Inferior parietal cortex (tissue), 1 donor: ENCODE results near the gene GPR35.

ENCODE experiments used
- DNase-seq: peaks from one replicate; pipeline ENCODE4 v3.0.0-alpha.2; 2016; ENCODE audit errors: extremely low spot score

GPR35 gene, protein sequence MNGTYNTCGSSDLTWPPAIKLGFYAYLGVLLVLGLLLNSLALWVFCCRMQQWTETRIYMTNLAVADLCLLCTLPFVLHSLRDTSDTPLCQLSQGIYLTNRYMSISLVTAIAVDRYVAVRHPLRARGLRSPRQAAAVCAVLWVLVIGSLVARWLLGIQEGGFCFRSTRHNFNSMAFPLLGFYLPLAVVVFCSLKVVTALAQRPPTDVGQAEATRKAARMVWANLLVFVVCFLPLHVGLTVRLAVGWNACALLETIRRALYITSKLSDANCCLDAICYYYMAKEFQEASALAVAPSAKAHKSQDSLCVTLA

DNA sequence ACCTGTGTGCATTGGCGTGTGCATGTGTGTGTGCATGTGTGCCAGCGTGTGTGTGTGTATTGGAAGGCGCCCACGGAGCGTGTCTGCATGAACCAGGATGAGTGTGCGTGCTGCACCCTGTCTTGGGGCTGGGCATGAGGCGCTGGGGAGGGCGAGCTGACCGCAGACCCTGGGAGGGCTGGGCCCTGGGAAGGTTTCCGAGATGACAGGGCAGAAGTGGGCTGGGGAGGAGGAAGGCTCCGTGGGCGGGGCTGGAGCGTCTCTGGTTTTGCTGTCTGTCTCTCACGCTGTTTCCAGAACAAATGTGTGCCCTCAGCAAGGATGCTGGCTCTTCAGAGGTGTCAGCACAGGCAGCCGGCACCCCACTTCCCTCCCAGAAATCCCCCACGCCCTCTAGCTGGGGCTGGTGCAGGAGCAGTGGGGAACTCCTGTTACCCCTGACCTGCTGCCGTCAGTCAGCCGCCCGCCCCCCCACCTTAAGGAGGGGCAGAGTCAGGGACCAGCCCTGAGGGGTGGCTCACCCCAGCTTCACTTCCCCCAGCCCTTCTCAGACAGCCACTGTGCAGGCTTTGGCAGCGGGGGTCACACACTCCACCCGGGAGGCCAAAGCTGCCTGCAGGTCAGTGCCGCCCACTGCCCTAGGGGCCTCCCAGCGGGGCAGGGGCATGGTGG, at the start of gene GPR35:
Gene GPR35, plus strand, starts transcription at position 531 of the 672 bp plus-strand sequence. CDS start 4,473 bp downstream, outside the sequence.
- no peak for DNase-seq

DNA sequence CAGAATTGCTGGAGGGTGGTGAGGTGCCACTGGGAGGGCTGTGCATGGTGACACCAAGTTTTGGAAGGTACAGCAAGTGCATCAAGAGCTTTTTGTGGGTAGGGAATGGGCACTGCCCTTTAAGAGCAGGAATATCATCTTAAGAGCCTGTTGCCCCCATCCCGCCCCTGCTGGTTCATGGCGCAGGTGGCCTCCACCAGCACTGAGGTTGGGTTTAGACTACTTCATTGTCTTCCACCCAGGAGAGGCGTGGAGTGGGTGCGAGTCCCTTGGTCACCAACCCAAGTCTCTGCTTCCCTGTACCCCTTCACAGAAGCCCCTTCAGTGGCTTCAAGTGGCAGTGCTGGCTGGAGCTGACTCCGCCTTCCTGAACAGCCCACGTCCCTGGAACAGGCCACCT, 49.2 kb upstream of the GPR35 start:
- no peak for DNase-seq

DNA sequence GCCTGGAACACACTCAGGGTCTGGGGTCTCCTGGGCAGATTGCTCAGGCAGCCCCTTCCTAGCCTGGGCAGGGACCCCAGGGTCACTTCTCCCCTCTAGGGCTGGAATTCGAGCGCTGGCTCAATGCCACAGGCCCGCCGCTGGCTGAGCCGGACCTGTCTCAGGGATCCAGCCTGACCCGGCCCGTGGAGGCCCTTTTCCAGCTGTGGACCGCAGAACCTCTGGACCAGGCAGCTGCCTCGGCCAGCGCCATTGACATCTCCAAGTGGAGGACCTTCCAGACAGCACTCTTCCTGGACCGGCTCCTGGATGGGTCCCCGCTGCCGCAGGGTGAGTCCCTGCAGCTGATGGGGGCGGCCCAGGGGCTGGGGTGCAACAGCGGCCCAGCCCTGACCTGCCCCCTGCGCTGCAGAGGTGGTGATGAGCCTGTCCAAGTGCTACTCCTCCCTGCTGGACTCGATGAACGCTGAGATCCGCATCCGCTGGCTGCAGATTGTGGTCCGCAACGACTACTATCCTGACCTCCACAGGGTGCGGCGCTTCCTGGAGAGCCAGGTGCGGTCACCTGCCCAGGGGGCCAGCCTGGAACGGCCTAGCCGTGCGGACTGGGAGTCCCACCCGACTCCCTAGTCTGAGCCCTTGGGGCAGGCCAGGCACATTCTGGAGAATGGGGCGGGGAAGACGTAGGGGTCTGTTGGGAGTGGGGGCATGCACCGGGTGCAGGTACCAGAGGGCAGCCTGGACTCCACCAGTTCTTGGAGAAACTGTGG, 48.7 kb upstream of the GPR35 start:
- no peak for DNase-seq

DNA sequence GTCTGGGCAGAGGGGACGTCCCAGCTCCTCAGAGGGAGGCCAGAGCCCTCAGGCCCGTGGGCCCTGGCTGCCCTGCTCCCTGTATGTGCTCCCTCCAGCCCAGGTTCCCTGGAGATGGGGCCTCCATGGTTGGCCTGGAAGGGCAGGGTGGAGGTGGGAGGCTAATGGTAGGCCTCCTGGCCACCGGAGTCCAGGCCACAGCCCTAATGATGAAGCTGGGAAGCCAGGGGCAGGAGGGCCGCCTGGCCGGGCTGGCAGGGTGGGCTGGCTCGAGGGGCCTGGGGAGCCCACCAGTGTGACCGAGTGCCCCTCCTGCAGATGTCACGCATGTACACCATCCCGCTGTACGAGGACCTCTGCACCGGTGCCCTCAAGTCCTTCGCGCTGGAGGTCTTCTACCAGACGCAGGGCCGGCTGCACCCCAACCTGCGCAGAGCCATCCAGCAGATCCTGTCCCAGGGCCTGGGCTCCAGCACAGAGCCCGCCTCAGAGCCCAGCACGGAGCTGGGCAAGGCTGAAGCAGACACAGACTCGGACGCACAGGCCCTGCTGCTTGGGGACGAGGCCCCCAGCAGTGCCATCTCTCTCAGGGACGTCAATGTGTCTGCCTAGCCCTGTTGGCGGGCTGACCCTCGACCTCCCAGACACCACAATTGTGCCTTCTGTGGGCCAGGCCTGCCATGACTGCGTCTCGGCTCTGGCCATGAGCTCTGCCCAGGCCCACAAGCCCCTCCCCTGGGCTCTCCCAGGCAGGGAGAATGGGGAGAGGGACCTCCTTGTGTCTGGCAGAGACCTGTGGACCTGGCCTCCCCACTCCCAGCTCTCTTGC, 47.8 kb upstream of the GPR35 start:
- DNase-seq = no peak

DNA sequence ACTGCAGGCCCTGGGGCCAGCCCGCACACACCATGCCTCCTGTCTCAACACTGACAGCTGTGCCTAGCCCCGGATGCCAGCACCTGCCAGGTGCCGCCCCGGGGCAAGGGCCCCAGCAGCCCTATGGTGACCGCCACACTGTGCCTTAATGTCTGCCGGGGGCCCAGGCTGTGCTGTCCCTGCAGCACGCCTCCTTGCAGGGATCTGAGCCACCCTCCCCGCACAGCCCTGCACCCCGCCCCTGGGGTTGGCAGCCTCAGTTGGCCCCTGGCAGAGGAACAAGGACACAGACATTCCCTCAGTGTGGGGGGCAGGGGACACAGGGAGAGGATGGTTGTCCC, 47.2 kb upstream of the GPR35 start:
- DNase-seq = no peak

DNA sequence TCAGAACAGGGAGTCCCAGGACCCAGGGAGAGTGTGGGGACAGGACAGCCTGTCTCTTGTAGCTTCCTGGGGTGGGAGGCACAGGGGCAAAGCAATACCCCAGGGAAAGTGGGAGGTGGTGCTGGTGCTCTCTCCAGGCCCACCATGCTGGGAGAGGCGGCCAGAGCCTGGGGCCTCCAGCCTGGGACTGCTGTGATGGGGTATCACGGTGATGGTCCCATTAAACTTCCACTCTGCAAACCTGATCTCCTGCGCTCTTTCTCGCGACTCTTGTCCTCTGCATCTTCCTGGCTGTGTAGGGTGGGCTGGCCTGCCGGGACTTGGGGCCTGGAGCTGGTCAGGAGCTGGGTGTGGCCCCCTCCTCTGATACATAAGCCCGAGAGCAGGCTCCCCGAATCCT, 46.8 kb upstream of the GPR35 start:
- no peak for DNase-seq

DNA sequence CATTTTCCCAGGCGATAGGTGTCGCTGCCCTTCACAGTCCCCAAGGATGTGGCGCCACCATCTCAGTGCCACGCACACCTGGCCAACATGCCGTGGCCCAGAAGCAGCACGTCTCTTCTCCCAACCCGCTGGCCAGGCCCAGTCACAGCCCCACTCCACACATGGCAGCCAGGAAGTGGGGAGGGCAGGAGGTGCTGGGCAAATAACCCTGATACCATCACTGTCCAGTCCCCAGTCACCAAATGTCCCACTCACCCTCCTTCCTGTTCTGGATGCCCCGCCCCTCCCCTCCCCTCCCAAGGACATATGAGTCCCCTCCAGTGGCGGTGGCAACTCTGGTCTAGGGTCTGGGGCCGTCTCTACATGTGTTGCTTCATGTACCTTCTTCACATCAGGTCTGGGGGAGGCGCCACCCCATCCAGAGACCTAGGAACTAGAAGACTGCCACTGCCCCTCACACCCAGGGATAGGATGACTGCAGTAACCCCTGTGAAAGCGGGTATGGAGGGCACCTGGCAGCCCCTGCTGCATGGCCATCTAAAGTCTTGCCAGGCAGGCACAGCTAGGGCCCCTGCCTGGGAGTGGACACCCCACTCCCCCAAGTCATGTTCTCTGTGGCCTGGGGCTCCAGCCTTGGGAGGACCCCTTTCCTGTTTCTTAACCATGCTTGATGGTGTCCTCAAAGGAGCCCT, 46.1 kb upstream of the GPR35 start:
- no peak for DNase-seq

DNA sequence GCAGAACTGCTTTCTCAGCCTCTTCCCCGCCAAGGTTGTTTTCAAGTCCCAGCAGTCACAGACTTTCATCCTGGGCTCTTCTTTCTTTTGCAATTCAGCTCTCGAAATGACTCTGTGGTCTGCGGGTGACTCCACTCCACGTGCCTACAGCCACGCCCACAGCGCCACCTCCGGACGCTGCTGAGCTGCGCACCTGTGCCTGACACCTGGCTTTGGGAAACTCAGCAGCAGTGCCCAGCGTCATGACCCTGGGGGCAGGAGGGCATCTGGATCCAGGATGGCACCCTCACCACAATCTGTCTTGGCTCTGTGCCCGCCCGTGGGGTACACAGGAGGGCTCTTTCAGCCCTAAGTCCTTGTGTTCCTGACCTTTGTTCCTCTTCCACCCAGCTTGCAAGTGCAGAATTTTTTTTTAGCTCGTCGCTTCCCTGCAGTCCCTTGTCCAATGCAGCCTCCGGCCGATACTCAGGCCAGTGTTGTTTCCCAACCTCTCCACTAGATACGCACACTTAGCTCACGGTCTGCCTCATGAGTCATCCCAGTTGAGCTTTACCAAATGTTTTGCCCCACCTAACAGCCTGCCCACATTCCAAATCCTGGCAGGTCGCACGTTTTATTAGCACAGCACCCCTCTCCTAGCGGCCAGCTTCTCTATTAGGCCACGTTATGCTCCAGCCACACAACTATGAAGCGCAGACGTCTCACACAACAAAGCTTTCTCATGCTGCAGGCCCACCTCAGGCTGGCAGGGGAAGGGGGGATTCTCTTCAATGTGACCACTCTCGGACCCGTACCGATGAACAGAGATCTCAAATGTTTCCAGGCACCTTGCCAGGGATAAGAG, 45.3 kb upstream of the GPR35 start:
- DNase-seq = no peak

DNA sequence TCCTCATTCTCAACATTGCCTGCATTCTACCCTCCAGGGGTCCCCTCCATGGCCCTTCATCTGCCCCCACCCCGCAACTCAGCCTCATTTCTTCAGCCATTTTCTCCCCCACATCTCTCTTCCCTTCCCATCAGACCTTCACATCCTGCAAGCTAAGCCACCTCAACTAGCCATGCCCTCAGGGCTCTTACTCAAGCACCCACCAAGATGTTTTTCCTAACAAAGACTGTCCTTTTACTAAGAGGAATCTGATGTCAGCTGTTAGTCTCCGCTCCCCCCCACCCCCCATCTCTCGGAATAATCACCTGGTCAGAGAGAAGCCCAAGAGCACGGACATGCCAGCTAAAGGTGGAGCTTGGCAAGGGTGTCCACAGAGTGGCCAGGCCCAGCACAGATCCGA, 43.5 kb upstream of the GPR35 start:
- DNase-seq = no peak

DNA sequence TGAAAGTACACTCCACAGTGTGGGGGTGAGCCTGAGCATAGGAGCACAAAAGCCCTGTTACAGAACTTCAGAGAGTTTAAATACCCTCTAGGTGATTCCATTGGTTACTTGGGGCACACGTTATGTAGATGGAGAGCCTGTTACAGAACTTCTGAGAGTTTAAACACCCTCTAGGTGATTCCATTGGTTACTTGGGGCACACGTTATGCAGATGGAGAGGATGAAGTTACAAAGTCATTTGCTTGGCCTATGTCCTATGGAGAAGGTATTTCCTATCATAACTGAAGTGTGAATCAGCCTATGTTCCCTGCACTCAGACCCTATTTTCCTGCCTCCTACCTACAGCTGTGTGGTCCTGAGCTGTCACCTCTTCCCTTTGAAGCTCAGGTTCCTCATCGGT, 42.5 kb upstream of the GPR35 start:
- no peak for DNase-seq

DNA sequence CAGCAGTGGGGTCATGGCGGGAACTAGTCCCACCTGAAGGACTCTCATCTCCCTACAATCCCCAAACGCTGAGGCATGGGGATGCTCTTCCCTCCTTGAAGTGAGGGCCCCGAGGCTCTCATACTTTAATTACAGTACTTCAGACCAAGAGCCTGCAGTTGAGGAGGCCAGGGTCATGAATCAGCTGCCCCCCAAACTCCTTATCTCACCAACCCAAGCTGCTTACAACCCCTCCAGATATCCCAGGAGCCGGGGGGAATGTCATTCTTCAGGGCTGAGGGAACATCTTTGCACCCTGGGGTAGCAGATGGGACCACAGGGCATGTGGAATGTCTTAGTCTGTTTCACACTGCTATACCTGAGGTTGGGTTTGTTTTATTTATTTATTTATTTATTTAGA, 41.5 kb upstream of the GPR35 start:
- no peak for DNase-seq

DNA sequence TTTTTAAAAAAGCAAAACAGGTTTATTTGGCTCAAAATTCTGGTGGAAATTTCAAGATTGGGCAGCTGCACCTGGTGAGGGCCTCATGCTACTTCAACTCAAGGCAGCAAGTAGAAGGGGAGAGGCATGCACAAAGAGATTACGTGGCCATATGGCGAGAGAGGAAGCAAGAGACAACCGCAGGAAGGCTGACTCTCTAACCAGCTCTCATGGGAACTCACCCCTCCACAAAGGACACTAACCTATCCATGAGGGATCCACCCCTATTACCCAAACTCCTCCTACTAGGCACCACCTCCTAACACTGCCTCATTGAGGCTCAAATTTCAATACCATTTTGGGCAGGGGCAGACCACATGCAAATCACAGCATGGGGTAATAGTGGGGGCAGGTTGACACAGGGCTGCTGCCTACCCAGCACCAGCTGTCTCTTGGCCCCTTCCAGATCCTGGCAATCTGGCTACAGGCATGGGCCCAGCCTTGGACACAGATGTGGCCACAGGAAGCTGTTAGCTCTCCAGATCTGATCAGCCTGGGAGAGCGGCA, 40.7 kb upstream of the GPR35 start:
- DNase-seq = no peak

DNA sequence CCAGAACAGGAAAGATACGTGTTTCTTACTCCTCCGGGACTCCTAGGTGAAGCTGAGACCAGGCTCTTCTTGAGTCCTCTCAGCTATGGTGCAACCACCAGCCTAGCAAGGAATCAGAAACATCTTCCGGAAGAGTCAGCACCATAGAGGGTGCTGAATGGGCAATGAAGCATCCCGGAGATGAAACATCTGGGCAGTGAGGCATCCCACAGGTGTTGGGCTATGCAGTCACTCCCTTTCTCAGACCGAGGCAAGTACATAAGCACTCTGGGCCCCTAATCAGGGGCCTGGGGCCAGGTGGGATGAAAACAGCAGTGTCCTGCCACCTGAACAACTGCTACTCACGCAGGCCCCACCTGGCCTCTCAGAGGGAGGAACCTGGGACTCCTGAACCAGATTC, 40.2 kb upstream of the GPR35 start:
- DNase-seq = no peak

DNA sequence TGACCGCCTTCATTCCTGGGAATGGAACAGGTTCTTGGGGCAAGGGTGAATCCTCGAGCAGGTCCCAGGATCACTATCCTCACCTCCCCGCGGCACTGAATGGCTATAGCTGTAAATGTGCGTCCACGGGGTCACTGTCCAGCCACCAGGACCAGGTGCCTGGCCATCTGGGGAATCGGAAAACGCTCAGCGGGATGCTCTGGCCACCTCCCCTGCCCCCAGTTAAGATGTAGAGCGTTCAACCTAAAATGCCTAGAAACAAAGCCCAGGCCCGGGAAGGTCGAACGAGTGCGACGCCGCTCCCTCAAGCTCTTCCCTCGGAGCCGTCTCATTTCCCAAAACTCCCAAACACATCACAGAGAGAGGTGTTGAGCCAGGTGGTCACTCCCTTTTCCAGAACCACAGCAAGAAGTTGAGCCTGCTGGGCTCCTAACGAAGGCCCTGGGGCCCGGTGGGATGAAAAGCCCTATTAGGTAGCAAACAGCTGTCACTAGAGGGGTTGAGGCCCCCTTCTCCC, 39.5 kb upstream of the GPR35 start:
- no peak for DNase-seq

DNA sequence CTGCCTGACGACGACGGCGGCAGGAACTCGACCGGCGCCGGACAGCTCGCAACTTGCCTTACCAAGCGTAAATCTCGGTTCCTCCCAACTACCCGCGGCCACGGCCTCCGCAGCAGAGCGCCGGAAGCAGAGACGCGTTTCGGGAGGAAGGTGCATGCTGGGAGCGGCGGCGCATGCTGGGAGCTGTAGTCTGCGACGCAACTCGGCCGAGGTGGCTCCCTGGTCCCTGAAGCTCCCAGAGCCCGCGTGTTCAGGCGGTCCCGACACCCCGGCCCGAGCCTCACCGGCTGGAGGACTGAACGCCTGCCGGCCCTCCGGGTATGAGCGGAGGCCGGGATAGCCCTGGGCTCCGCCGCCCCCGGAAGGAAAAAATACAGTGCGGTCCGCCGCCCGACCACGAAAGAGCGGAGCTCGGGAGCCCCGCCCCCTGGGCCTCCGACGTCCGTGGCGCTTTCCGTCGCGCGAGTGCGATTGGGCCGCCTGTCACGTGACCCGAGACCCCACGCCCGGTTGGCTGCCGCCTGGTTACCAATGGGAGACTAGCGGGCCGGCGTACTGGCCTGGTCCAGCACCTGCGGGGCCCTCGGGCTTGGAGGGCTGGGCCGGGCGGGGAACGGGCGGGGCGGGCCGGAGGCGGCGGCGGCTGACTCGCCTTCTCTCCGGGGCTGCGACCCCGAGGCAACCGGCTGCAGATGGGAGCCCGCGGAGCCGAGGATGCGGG, 38.9 kb upstream of the GPR35 start, which contains the start of gene CAPN10:
Gene CAPN10, plus strand, starts transcription at position 537 of the 721 bp plus-strand sequence. Its CDS starts 178 bp downstream, at position 715.
- DNase-seq = peak; percentile 96

DNA sequence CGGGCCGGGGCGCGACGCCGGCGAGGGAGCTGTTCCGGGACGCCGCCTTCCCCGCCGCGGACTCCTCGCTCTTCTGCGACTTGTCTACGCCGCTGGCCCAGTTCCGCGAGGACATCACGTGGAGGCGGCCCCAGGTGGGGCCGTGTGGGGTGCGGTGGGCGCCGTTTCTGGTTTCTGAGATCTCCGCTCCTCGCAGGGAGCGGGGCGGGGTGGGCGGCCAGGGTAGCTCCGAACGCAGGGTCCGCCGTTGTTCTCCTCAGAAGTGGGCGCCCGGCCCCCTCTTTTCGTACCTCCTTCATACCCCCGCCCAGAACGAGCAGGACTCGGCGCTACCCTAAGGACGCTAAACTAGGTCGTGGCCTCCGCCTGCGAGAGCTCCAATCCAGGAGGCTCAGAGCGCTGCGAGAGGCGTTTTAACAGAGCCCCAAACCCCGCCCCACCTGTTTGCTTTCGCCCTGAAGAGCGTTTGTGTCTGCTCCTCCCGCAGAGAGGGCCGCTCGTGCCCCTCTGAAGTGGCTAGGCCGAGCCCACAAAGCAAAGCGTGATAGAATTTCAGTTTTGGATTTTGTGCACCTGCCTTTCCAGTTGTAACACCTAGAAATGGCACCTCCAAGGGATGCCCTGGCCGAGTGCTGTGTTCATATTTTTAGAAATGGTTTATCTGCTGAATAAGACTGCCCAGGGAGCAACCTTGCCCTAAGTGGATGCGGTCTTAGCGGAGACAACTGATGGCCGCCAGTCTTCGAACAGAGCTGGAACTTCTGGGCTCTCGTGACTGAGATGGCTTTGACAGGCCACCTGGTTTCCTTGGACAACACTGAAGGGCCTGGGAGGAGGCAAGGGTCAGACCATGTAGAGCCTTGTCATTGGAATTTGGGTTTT, 38.1 kb upstream of the GPR35 start:
- no peak for DNase-seq

DNA sequence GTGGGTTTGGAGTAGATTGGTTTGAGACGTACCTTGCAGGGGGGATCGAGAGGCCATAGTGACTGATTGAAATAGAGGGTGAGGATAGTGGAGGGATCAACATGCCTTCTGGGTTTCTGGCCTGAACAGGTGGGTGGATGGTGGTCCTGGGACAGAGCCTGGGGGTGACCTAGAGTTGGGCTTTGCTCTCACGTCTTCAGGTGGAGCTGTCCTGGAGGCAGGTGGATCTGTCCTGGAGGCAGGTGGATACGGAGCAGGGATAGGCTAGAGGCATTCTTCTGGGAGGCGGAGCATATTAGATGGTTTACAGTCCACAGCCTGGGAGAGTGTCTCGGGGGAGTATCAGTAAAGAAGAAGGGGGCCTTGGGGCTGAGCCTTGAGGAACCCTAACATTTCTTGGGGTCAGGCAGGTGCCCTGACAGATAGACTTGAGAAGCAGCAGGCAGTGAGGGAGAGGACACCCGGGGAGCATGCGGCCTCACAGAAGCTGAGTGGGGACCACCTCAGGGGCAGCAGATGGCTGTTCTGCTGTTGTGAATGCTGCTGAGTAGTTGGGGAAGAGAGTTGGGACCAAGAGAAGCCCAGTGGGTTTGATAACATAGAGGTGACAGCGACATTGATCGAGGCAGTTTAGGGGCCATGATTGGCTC, 37.1 kb upstream of the GPR35 start:
- no peak for DNase-seq

DNA sequence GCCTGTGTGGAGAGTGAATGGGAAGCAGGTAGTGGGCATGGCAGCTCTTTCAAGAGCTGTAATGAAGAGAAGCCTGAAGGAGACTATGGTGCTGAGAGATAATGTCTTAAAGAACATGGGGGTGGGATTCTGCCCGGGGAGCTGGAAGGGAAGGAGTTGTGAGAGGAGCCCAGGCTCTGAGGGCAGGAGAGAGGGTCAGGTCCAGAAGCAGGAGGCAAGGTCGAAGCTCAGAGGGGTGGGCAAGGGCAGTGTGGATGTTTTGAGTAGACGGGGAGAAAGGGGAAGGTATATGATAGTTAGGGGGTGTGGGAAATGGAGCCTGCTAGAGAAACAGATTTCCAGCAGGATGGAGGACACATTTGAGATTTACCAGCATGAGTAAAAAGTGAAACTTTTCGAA, 36.6 kb upstream of the GPR35 start:
- no peak for DNase-seq
